ENCODE results near the gene WWOX.

DNA sequence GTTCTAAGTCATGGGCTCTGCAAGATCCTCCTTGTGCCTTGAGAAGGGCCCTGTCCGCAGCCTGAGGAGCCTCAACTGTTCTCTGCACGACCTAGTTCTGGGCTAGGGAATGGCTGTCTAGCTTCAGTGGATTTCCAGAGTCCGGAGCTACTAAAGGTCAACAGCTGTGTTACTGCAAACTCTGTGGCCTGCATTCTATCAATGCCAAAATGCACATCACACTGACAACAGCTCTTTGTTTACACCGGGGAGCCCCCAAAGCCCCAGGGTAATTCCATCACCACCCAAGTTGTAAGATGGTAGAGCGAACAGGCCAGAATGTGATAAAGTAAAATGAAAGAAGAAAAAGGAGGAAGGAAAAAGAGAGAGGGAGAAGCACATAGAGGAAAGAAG lies 890.9 kb downstream of the WWOX start:
- TF ChIP-seq, protein P1, sequence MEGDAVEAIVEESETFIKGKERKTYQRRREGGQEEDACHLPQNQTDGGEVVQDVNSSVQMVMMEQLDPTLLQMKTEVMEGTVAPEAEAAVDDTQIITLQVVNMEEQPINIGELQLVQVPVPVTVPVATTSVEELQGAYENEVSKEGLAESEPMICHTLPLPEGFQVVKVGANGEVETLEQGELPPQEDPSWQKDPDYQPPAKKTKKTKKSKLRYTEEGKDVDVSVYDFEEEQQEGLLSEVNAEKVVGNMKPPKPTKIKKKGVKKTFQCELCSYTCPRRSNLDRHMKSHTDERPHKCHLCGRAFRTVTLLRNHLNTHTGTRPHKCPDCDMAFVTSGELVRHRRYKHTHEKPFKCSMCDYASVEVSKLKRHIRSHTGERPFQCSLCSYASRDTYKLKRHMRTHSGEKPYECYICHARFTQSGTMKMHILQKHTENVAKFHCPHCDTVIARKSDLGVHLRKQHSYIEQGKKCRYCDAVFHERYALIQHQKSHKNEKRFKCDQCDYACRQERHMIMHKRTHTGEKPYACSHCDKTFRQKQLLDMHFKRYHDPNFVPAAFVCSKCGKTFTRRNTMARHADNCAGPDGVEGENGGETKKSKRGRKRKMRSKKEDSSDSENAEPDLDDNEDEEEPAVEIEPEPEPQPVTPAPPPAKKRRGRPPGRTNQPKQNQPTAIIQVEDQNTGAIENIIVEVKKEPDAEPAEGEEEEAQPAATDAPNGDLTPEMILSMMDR (IDR thresholded peaks at IDR 0.05) = no peak
- no peak for TF ChIP-seq POLR2A (IDR thresholded peaks at IDR 0.05)

Measured in thyroid gland (tissue), 4 donors.